Fibroblast of skin of left quadriceps (primary cell): Measurements from ENCODE around the gene STK35.
"Not testable (repeated sequence)": the region's sequence is repeated elsewhere in the genome, so short reads cannot be mapped to it uniquely, and the experiment has no call there.

ENCODE experiments used
- DNase-seq, 2 experiments: peaks; one replicate each; pipeline ENCODE4 v3.0.0-alpha.2; 2013; ENCODE audit warnings: low read depth in 2 of 2

Gene STK35

GRCh38 chr20:2179949-2180348 lies 78.3 kb downstream of the STK35 start:
- DNase-seq = no peak

GRCh38 chr20:2183381-2183780 lies 81.8 kb downstream of the STK35 start:
- DNase-seq = no peak

GRCh38 chr20:2184933-2185332 lies 83.3 kb downstream of the STK35 start:
- not testable (repeated sequence) for DNase-seq

GRCh38 chr20:2195614-2196013 lies 94.0 kb downstream of the STK35 start:
- no peak for DNase-seq

GRCh38 chr20:2197166-2197565 lies 95.5 kb downstream of the STK35 start:
- no peak for DNase-seq
